OCI-LY7 (cell line): ENCODE results near the gene KLK8. TPM values are rescaled to one million over a fixed set of nuclear protein-coding genes. Genes with fewer than 3 reads are reported as not detected.

ENCODE experiments used
- BruUV-seq: library from RNA; stranded (reverse); fragments of 400-500 nt; replicated peaks from 2 replicates; lab custom pipeline; 2021; lab: Mats Ljungman, UMichigan
- CTCF ChIA-PET: fragments of 300-600 bp; sonication (Branson Sonifier 250); formaldehyde crosslinking; loops from one replicate; lab custom pipeline; 2022; ENCODE audit warnings: antibody characterized with exemption; ENCODE audit not compliant: unreplicated experiment; lab: Charles Lee
- POLR2A ChIA-PET: fragments of 300-600 bp; sonication (Branson Sonifier 250); formaldehyde crosslinking; loops from one replicate; lab custom pipeline; 2022; ENCODE audit warnings: antibody characterized with exemption; lab: Charles Lee
- DNase-seq: peaks from one replicate; pipeline ENCODE4 v3.0.0-alpha.2; 2015; ENCODE audit warnings: low spot score
- H2AFZ ChIP-seq: fragments of 200-600 bp; sonication (generic), shearing (Covaris generic); 2 replicates; pipeline ENCODE4 v1.6.1; 2014; ENCODE audit warnings: mild to moderate bottlenecking, antibody characterized with exemption, low read length, moderate library complexity
- H3K27ac ChIP-seq: fragments of 200-600 bp; sonication (generic); 2 replicates; pipeline ENCODE4 v1.5.1; 2014; ENCODE audit warnings: mixed run types, low read depth, mild to moderate bottlenecking, moderate library complexity, low read length, inconsistent platforms; ENCODE audit not compliant: poor library complexity, severe bottlenecking
- H3K36me3 ChIP-seq: fragments of 200-600 bp; sonication (generic); 2 replicates; pipeline ENCODE4 v1.6.1; 2014; ENCODE audit warnings: mild to moderate bottlenecking, antibody characterized with exemption, low read length, moderate library complexity, mixed read lengths; ENCODE audit not compliant: insufficient read depth
- H3K4me1 ChIP-seq: fragments of 200-600 bp; sonication (generic); 2 replicates; pipeline ENCODE4 v1.5.1; 2014; ENCODE audit warnings: mild to moderate bottlenecking, low read length; ENCODE audit not compliant: insufficient read depth, poor library complexity, severe bottlenecking
- H3K4me2 ChIP-seq: fragments of 200-600 bp; sonication (generic); 2 replicates; pipeline ENCODE4 v1.6.1; 2014; ENCODE audit warnings: mild to moderate bottlenecking, low read length
- H3K4me3 ChIP-seq: fragments of 200-600 bp; sonication (generic); 2 replicates; pipeline ENCODE4 v1.5.1; 2014; ENCODE audit warnings: mild to moderate bottlenecking, low read depth, low read length; ENCODE audit not compliant: poor library complexity, severe bottlenecking
- H3K79me2 ChIP-seq: fragments of 200-600 bp; sonication (generic); 2 replicates; pipeline ENCODE4 v1.6.1; 2016; ENCODE audit warnings: low read depth, mild to moderate bottlenecking, low read length, moderate library complexity, mixed read lengths; ENCODE audit not compliant: insufficient read depth
- H3K9me2 ChIP-seq: fragments of 200-600 bp; sonication (generic); 2 replicates; pipeline ENCODE4 v1.6.1; 2016; ENCODE audit warnings: mild to moderate bottlenecking, low read length, mixed read lengths; ENCODE audit not compliant: insufficient read depth
- H3K9me3 ChIP-seq: fragments of 200-600 bp; sonication (generic); 2 replicates; pipeline ENCODE4 v1.6.1; 2014; ENCODE audit warnings: mild to moderate bottlenecking, mixed run types, low read length, mixed read lengths
- H4K20me1 ChIP-seq: fragments of 200-600 bp; sonication (generic); 2 replicates; pipeline ENCODE4 v1.6.1; 2014; ENCODE audit warnings: mild to moderate bottlenecking, antibody characterized with exemption, low read length, moderate library complexity, mixed read lengths; ENCODE audit not compliant: insufficient read depth
- CTCF ChIP-seq: fragments of 200-600 bp; sonication (generic); conservative IDR thresholded peaks from 2 replicates; pipeline ENCODE4 v1.5.1; 2014; ENCODE audit warnings: mild to moderate bottlenecking, antibody characterized with exemption, low read length, moderate library complexity, mixed read lengths
- EZH2phosphoT487 ChIP-seq: fragments of 200-600 bp; sonication (generic); IDR thresholded peaks from 2 replicates; pipeline ENCODE4 v1.6.1; 2018; ENCODE audit warnings: low read depth, borderline replicate concordance, mild to moderate bottlenecking, mixed run types, antibody characterized with exemption, low read length, moderate library complexity, mixed read lengths
- intact Hi-C: fragments of 100-400 bp; cut with micrococcal nuclease; formaldehyde crosslinking; loops from one replicate; pipeline ENCODE4 v1.10.0; 2022; ENCODE audit not compliant: unreplicated experiment
- total RNA-seq, 2 experiments: library from RNA; depleted of rRNA in 1 of 2; stranded (reverse); fragments of >200 nt in 1 of 2; shearing (Covaris generic) in 1 of 2; gene quantifications; 2 replicates each; pipeline ENCODE4 v1.2.3, GENCODE V29; 2014 to 2022

The KLK8 gene
- total RNA-seq, 2 experiments from 2014 or later: not detected

- H3K9me3 ChIP-seq: no peaks in the 10 kb centered on the region
Measured at GRCh38 chr19:50982186-50982585, 19.2 kb downstream of the KLK8 start.

GRCh38 chr19:50981587-50982146 lies 19.7 kb downstream of the KLK8 start:
- Histone ChIP-seq H3K27ac (no peak overlapping the region), H3K4me2 (no peak overlapping the region), H3K4me1 (no peaks in the 10 kb centered on the region), H3K36me3 (no peaks in the 10 kb centered on the region), H3K4me3 (no peak overlapping the region), H3K79me2 (no peaks in the 10 kb centered on the region), H2AFZ (no peak overlapping the region), H3K9me2 (no peaks in the 10 kb centered on the region), H3K9me3 (no peaks in the 10 kb centered on the region), H4K20me1 (no peaks in the 10 kb centered on the region)
- no TSS peak for BruUV-seq
- CTCF ChIA-PET: no interaction called here
- intact Hi-C loops: no loop called here
- POLR2A ChIA-PET: no interaction called here
- no peak for DNase-seq
- TF ChIP-seq EZH2phosphoT487 (no peak), CTCF (no peak)

More at GRCh38 chr19:50982186-50982585, 19.2 kb downstream of the KLK8 start:
- ChIA-PET CTCF (no interaction called here), POLR2A (no interaction called here)
- Histone ChIP-seq H3K79me2 (no peaks in the 10 kb centered on the region), H2AFZ (no peak overlapping the region), H3K9me2 (no peaks in the 10 kb centered on the region), H4K20me1 (no peaks in the 10 kb centered on the region), H3K36me3 (no peaks in the 10 kb centered on the region), H3K4me2 (no peak overlapping the region), H3K4me3 (no peak overlapping the region), H3K27ac (no peak overlapping the region), H3K4me1 (no peaks in the 10 kb centered on the region)
- DNase-seq: no peak
- intact Hi-C loops: no loop called here
- no TSS peak for BruUV-seq
- TF ChIP-seq EZH2phosphoT487 (no peak), CTCF (no peak)

GRCh38 chr19:50980208-50980607 lies 21.2 kb downstream of the KLK8 start:
- ChIA-PET CTCF (no interaction called here), POLR2A (no interaction called here)
- no TSS peak for BruUV-seq
- Histone ChIP-seq H4K20me1 (no peaks in the 10 kb centered on the region), H2AFZ (no peak overlapping the region), H3K4me1 (no peaks in the 10 kb centered on the region), H3K4me3 (no peak overlapping the region), H3K9me3 (no peaks in the 10 kb centered on the region), H3K4me2 (no peak overlapping the region), H3K36me3 (no peaks in the 10 kb centered on the region), H3K27ac (no peak overlapping the region), H3K79me2 (no peaks in the 10 kb centered on the region), H3K9me2 (no peaks in the 10 kb centered on the region)
- DNase-seq: no peak
- TF ChIP-seq CTCF (no peak), EZH2phosphoT487 (no peak)
- intact Hi-C loops: no loop called here
